Adrenal gland (tissue), 5 donors: ENCODE results near the gene NRXN3.

ENCODE experiments used
- POLR2A ChIP-seq, 2 donors: fragments of 450-650 bp; IDR thresholded peaks; one replicate each; pipeline ENCODE4 v1.6.1; 2017; ENCODE audit warnings: antibody characterized with exemption in 2 of 2, mild to moderate bottlenecking in 2 of 2, moderate library complexity in 1 of 2
- TF ChIP-seq, protein P1 (sequence below), 6 experiments: fragments of 450-650 bp in 4 of 6; fragments of 200-600 bp in 2 of 6; sonication (generic) in 1 of 6; IDR thresholded peaks; 1 replicate in 5 of 6; 2 replicates in 1 of 6; pipeline versions ENCODE4 v1.5.1 to v1.8.0; 2016 to 2021; ENCODE audit warnings: antibody characterized with exemption in 6 of 6, mild to moderate bottlenecking in 2 of 6, moderate library complexity in 1 of 6
- donor health status: DM: no; HTN: no; CAD: no.

DNA sequence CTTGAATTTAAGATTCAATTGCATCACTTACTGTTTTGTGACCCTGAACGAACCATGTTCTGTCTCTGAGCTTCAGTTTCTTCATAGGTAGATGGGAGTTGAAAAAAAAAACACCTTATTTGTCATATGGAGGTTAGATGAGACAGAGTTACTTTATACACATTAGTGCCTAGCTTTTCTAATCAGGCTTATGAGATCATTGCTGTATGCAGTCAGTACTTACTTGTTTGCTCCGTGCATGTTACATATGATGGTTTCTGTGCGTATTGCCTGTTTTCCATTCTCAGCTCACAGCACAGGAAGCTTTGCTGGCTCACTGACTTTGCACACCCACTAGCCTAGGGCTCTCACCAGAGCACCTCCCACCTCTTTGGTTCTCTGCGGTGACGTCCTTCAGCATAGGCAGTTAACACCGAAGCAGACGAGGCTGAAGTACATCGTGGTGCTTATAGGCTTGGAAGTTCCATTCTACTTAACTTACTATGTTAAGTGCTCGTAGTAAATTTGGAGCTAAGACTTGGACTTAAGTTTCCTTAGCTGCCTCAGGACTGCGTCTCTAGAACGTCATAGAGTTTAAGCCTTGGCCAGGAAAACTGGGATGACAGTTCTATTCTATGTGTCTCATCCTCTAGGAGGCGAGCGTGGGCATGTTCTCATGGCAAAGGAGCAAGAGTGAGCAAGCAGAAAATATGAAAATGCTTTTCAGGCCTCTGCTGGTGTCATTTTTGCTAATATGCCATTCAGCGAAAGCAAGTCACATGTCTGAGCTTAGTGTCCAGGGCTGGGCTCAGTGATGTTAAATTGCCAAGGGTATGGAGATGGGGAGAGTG lies 57.3 kb downstream of the NRXN3 start:
- TF ChIP-seq, protein P1, sequence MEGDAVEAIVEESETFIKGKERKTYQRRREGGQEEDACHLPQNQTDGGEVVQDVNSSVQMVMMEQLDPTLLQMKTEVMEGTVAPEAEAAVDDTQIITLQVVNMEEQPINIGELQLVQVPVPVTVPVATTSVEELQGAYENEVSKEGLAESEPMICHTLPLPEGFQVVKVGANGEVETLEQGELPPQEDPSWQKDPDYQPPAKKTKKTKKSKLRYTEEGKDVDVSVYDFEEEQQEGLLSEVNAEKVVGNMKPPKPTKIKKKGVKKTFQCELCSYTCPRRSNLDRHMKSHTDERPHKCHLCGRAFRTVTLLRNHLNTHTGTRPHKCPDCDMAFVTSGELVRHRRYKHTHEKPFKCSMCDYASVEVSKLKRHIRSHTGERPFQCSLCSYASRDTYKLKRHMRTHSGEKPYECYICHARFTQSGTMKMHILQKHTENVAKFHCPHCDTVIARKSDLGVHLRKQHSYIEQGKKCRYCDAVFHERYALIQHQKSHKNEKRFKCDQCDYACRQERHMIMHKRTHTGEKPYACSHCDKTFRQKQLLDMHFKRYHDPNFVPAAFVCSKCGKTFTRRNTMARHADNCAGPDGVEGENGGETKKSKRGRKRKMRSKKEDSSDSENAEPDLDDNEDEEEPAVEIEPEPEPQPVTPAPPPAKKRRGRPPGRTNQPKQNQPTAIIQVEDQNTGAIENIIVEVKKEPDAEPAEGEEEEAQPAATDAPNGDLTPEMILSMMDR (IDR thresholded peaks at IDR 0.05) = no peak
- no peak for TF ChIP-seq POLR2A (IDR thresholded peaks at IDR 0.05)
